Adipose tissue (tissue), 3 donors: Measurements from ENCODE around the gene TMEM234. TPM values are rescaled to one million over a fixed set of nuclear protein-coding genes. Genes with fewer than 3 reads are reported as not detected.

ENCODE experiments used
- H3K27ac ChIP-seq: one replicate; pipeline ENCODE4 v1.5.1; 2013; ENCODE audit warnings: low read depth, low read length
- WGBS, 3 donors: extraction: QIAGEN DNeasy Blood & Tissue Kit; methylation state at CpG; one replicate each; pipeline ENCODE4 v1.1.7; 2013; 5-methylcytosine and 5-hydroxymethylcytosine counted together
- polyA plus RNA-seq, 3 donors: library from polyadenylated mRNA; stranded (reverse); fragments of 200-250 nt; gene quantifications; one replicate each; pipeline ENCODE4 v1.2.3, GENCODE V29; 2013
- donor health status: healthy with polysubstance abuse.
- donor health status: Bipolar disorder and iron deficiency.
- donor health status: healthy.

The TMEM234 gene
- polyA plus RNA-seq, 3 donors = 6.9 to 14.7 (median 10.7) TPM

- H3K27ac ChIP-seq = no peak overlapping the region
These were observed 37.5 kb downstream of the TMEM234 start for GRCh38 chr1:32184650-32185049.

- no peak overlapping the region for H3K27ac ChIP-seq
These were observed 40.1 kb downstream of the TMEM234 start for GRCh38 chr1:32182060-32182459.

GRCh38 chr1:32181563-32181962 lies 40.6 kb downstream of the TMEM234 start:
- 69 to 86% (median 82%) methylated on average over 5 of the region's 5 CpGs for WGBS, 3 donors
- no peak overlapping the region for H3K27ac ChIP-seq

More at GRCh38 chr1:32182060-32182459, 40.1 kb downstream of the TMEM234 start:
- WGBS, 3 donors = 79 to 93% (median 81%) methylated on average over 6 of the region's 6 CpGs

GRCh38 chr1:32181065-32181464 lies 41.1 kb downstream of the TMEM234 start:
- no peak overlapping the region for H3K27ac ChIP-seq
- 65 to 75% (median 71%) methylated on average over 9 of the region's 9 CpGs for WGBS, 3 donors

- 5 to 8% (median 5%) methylated on average over 36 of the region's 36 CpGs for WGBS, 3 donors
- H3K27ac ChIP-seq = peak overlapping the region; percentile 86
These were observed 41.7 kb downstream of the TMEM234 start for GRCh38 chr1:32180186-32181060.

- 0 to 1% (median 1%) methylated on average over 76 to 79 of the region's 79 CpGs for WGBS, 3 donors
- H3K27ac ChIP-seq = peak within 1 kb of the TSS; percentile 86
These were observed 42.5 kb downstream of the TMEM234 start, which contains the start of gene TXLNA for GRCh38 chr1:32179443-32180185. Gene TXLNA, plus strand, starts transcription at chr1:32179675. Its CDS starts 671 bp downstream, at chr1:32180346.

- 12 to 15% (median 13%) methylated on average over 7 of the region's 7 CpGs for WGBS, 3 donors
These were observed 43.0 kb downstream of the TMEM234 start for GRCh38 chr1:32179193-32179442.

GRCh38 chr1:32178380-32179192 lies 43.6 kb downstream of the TMEM234 start:
- 66 to 77% (median 72%) methylated on average over 7 of the region's 7 CpGs for WGBS, 3 donors
- no peak overlapping the region for H3K27ac ChIP-seq

More at GRCh38 chr1:32179193-32179442, 43.0 kb downstream of the TMEM234 start:
- peak overlapping the region; percentile 21 for H3K27ac ChIP-seq

- WGBS, 3 donors = 96 to 100% (median 97%) methylated on average over 1 of the region's 1 CpG
- H3K27ac ChIP-seq = no peak overlapping the region
These were observed 49.4 kb downstream of the TMEM234 start for GRCh38 chr1:32172621-32173245.

GRCh38 chr1:32170991-32171390 lies 51.2 kb downstream of the TMEM234 start:
- 73 to 82% (median 76%) methylated on average over 4 of the region's 4 CpGs for WGBS, 3 donors
- H3K27ac ChIP-seq = no peak overlapping the region

Other genes with a start within 250 kb of the TMEM234 start
- 10 to 100 TPM; 35.7 to 85.9 (median 62.4) TPM for gene KHDRBS1, start 208.5 kb downstream of the TMEM234 start, polyA plus RNA-seq
- 10 to 100 TPM in 2 of 3 donors, 1 to 10 TPM in 1; 6.2 to 13.2 (median 10.1) TPM for gene TMEM39B, start 149.4 kb downstream of the TMEM234 start, polyA plus RNA-seq
- gene KPNA6, start 114.3 kb downstream of the TMEM234 start, polyA plus RNA-seq = 10 to 100 TPM in 2 of 3 donors, 1 to 10 TPM in 1; 5.9 to 11.4 (median 10.1) TPM
- 10 to 100 TPM; 13.2 to 26.7 (median 21.7) TPM for gene TXLNA, start 42.7 kb downstream of the TMEM234 start, polyA plus RNA-seq
- gene CCDC28B, start 21.8 kb downstream of the TMEM234 start, polyA plus RNA-seq = 10 to 100 TPM in 1 of 3 donors, 1 to 10 TPM in 2; 3.5 to 15.9 (median 4.1) TPM
- gene IQCC, start 16.7 kb downstream of the TMEM234 start, polyA plus RNA-seq = 1 to 10 TPM in 1 of 3 donors, under 1 TPM in 2; 0.56 to 1.5 (median 0.79) TPM
- not detected for gene DCDC2B, start 13.3 kb downstream of the TMEM234 start, polyA plus RNA-seq
- 100 to 1,000 TPM; 123 to 219 (median 202) TPM for gene EIF3I, start 54 bp upstream of the TMEM234 start, polyA plus RNA-seq
- 10 to 100 TPM in 2 of 3 donors, 1 to 10 TPM in 1; 3.1 to 23.5 (median 12.3) TPM for gene FAM167B, start 24.9 kb upstream of the TMEM234 start, polyA plus RNA-seq
- 1 to 10 TPM; 1.0 to 3.3 (median 1.8) TPM for gene LCK, start 28.9 kb upstream of the TMEM234 start, polyA plus RNA-seq
- 10 to 100 TPM; 35.3 to 43.9 (median 42.1) TPM for gene HDAC1, start 69.7 kb upstream of the TMEM234 start, polyA plus RNA-seq
- 100 to 1,000 TPM in 1 of 3 donors, 10 to 100 TPM in 2; 14.5 to 197 (median 49.5) TPM for gene MARCKSL1, start 113.9 kb upstream of the TMEM234 start, polyA plus RNA-seq
- gene FAM229A, start 140.1 kb upstream of the TMEM234 start, polyA plus RNA-seq = 1 to 10 TPM; 4.3 to 5.2 (median 4.8) TPM
- gene TSSK3, start 140.2 kb upstream of the TMEM234 start, polyA plus RNA-seq = under 1 TPM; 0.22 to 0.66 (median 0.34) TPM
- gene BSDC1, start 172.1 kb upstream of the TMEM234 start, polyA plus RNA-seq = 10 to 100 TPM; 38.7 to 43.1 (median 43.0) TPM
- under 1 TPM in 2 of 3 donors, not detected in 1; under 0.01 to 0.01 TPM for gene ZBTB8B, start 242.7 kb upstream of the TMEM234 start, polyA plus RNA-seq